Common myeloid progenitor, CD34-positive (primary cell): ENCODE results near the gene GAK.

Experiments used
- CTCF ChIA-PET: fragments of 350-600 bp; sonication (Branson Sonifier 250); formaldehyde crosslinking; loops from one replicate; lab custom pipeline; 2021; ENCODE audit warnings: antibody characterized with exemption; lab: Charles Lee
- POLR2A ChIA-PET: fragments of 350-600 bp; sonication (Branson Sonifier 250); formaldehyde crosslinking; loops from one replicate; lab custom pipeline; 2021; ENCODE audit warnings: antibody characterized with exemption; lab: Charles Lee
- DNase-seq, 3 donors: peaks; one replicate each; pipeline versions ENCODE4 v3.0.0 to v3.0.0-alpha.2; 2013
- H3K27ac ChIP-seq, 2 experiments: 1 replicate in 1 of 2; 2 replicates in 1 of 2; pipeline ENCODE4 v1.7.0; 2013; ENCODE audit warnings: inconsistent platforms in 2 of 2, low read length in 2 of 2, mild to moderate bottlenecking in 2 of 2, low read depth in 1 of 2, moderate library complexity in 1 of 2; ENCODE audit not compliant: severe bottlenecking in 2 of 2, insufficient read depth in 1 of 2, poor library complexity in 1 of 2
- H3K27me3 ChIP-seq, 5 experiments: replicated peaks in 2 of 5; 1 replicate in 3 of 5; 2 replicates in 2 of 5; pipeline versions ENCODE4 v1.6.1 to v1.7.0; 2013; ENCODE audit warnings: low read length in 4 of 5, mild to moderate bottlenecking in 2 of 5, moderate library complexity in 2 of 5, inconsistent platforms in 1 of 5; ENCODE audit not compliant: insufficient read depth in 5 of 5, control insufficient read depth in 4 of 5
- H3K36me3 ChIP-seq, 4 experiments: 1 replicate in 2 of 4; 2 replicates in 2 of 4; pipeline versions ENCODE4 v1.6.1 to v1.7.0; 2013; ENCODE audit warnings: low read length in 3 of 4, control low read depth in 1 of 4, mild to moderate bottlenecking in 1 of 4; ENCODE audit not compliant: control insufficient read depth in 4 of 4, insufficient read depth in 4 of 4
- H3K4me1 ChIP-seq, 4 experiments: 1 replicate in 3 of 4; 2 replicates in 1 of 4; pipeline versions ENCODE4 v1.6.1 to v1.7.1; 2013; ENCODE audit warnings: low read length in 3 of 4, mild to moderate bottlenecking in 3 of 4, control low read depth in 1 of 4, inconsistent platforms in 1 of 4, moderate library complexity in 1 of 4; ENCODE audit not compliant: control insufficient read depth in 4 of 4, insufficient read depth in 4 of 4; ENCODE audit errors: control extremely low read depth in 1 of 4
- H3K4me3 ChIP-seq, 7 experiments: 1 replicate in 4 of 7; 2 replicates in 3 of 7; pipeline versions ENCODE4 v1.5.1 to v1.7.0; 2013; ENCODE audit warnings: mild to moderate bottlenecking in 7 of 7, low read length in 6 of 7, moderate library complexity in 6 of 7, inconsistent platforms in 2 of 7, low read depth in 2 of 7, control low read depth in 1 of 7; ENCODE audit not compliant: insufficient read depth in 4 of 7, control insufficient read depth in 1 of 7; ENCODE audit errors: extremely low read depth in 1 of 7
- H3K9me3 ChIP-seq, 5 experiments: 1 replicate in 4 of 5; 2 replicates in 1 of 5; pipeline versions ENCODE4 v1.6.1 to v1.7.1; 2013; ENCODE audit warnings: low read length in 4 of 5, mild to moderate bottlenecking in 2 of 5, inconsistent platforms in 1 of 5, low read depth in 1 of 5, moderate library complexity in 1 of 5; ENCODE audit not compliant: control insufficient read depth in 4 of 5, insufficient read depth in 2 of 5; ENCODE audit errors: control extremely low read depth in 1 of 5
- WGBS: methylation state at CpG from one replicate; pipeline ENCODE4 v1.1.5; 2013; ENCODE audit not compliant: insufficient coverage; 5-methylcytosine and 5-hydroxymethylcytosine counted together

Gene GAK

DNA sequence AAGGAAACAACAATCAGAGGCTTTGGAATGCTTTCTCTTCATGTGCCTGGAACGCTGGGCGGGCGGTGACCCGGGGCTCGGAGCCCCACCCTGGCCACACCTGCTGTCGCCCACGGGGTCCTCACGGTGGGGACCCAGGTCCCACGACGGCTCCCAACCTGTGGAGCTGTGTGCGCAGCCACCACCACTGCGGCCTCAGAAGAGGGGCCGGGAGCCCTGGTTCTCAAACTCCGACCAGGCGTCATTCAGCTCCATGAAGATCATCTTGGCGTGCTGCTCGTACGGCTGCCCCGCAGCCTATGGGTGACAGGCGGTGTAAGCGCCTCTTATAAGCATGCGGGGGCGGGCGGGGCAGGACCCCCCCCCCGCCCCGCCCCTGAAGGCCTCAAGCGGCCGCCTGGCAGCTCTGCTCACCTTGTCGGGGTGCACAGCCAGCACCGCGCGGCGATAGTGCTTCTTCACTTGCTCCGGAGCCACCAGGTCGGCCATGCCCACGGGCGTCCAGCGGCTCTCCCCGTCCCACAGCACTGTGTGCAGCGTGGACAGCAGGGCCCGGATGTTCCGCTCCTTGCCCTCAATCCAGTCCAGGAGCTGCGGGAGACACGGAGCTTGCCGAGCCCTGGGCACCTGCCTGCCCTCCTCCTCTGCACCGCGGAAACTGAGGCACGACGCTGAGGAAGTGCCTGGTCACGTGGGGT, 82.5 kb downstream of the GAK start:
- DNase-seq, result no peak
- H3K9me3 ChIP-seq, result peaks cover 0 to 1% (median under 1%) of the 10 kb centered on the region in 5 experiments
- 96% methylated on average over 43 of the region's 50 CpGs for WGBS
- no peak overlapping the region for H3K4me3 ChIP-seq
- CTCF ChIA-PET, result no interaction called here
- H3K27me3 ChIP-seq, result no peaks in the 10 kb centered on the region
- no peaks in the 10 kb centered on the region for H3K4me1 ChIP-seq
- no peak overlapping the region for H3K27ac ChIP-seq
- peaks cover 0 to 48% (median 34%) of the 10 kb centered on the region in 4 experiments for H3K36me3 ChIP-seq
- POLR2A ChIA-PET, result no interaction called here

DNA sequence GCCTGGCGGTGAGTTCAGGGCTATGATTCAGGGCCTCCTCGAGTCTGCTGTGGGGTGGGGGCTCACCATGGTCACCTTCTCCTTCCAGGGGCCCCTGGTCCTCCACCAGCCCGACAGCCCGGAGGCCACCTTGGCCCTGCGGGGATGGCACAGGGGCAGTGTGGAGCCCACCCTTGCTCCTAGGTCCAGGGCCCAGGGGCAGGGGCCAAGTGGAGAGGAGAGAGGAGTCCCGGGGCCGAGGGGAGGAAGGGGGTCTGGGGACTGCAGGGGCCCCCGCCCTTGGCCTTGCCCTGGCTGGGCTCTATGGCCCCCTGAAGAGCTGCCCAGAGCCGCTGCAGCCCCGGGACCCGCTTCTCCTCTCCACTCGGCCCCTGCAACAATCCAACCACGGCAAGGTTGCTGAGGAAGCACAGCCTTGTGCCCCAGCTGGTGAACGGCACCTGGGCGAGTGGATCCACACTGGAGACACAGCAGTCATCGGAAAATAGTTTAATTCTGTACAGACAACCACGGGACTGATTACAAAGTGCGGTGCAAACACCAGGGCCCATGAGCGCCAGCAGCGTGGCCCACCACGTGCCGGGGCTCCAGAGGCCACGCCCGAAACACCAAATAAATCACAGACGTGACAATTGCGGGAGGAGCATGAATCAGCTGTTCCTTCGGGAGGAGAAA, 83.2 kb downstream of the GAK start:
- Histone ChIP-seq H3K4me1 (no peaks in the 10 kb centered on the region), H3K4me3 (no peak overlapping the region), H3K27me3 (no peaks in the 10 kb centered on the region), H3K9me3 (peaks cover 0 to 6% (median 4%) of the 10 kb centered on the region in 5 experiments), H3K36me3 (peaks cover 0 to 45% (median 29%) of the 10 kb centered on the region in 4 experiments), H3K27ac (no peak overlapping the region)
- CTCF ChIA-PET, result no interaction called here
- POLR2A ChIA-PET, result no interaction called here
- WGBS, result 73% methylated on average over 26 of the region's 27 CpGs
- no peak for DNase-seq

DNA sequence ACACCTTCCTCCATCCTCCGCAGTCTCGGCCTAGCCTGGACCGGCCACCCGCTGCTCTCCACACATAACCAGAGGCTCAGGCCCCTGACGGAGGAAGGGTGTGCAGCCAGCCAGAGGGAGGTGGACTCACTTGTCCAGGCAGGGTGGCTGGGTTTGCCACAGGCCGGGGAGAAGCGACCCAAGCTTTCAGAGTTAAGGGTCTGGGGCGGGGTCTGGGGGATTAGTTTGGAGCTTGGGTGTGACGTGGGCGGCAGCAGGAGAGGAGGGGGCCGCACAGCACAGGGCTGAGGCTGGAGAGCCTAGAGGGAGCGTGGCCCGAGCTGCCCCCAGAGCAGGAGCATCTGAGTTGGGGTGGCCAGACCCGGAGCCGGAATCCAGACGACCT, 83.8 kb downstream of the GAK start:
- H3K9me3 ChIP-seq, result peaks cover 0 to 7% (median 4%) of the 10 kb centered on the region in 5 experiments
- no peaks in the 10 kb centered on the region for H3K4me1 ChIP-seq
- H3K4me3 ChIP-seq, result no peak overlapping the region
- ChIA-PET POLR2A (no interaction called here), CTCF (no interaction called here)
- DNase-seq, result no peak
- H3K36me3 ChIP-seq, result peaks cover 0 to 45% (median 27%) of the 10 kb centered on the region in 4 experiments
- H3K27me3 ChIP-seq, result no peaks in the 10 kb centered on the region
- H3K27ac ChIP-seq, result no peak overlapping the region
- 75% methylated on average over 14 of the region's 16 CpGs for WGBS

DNA sequence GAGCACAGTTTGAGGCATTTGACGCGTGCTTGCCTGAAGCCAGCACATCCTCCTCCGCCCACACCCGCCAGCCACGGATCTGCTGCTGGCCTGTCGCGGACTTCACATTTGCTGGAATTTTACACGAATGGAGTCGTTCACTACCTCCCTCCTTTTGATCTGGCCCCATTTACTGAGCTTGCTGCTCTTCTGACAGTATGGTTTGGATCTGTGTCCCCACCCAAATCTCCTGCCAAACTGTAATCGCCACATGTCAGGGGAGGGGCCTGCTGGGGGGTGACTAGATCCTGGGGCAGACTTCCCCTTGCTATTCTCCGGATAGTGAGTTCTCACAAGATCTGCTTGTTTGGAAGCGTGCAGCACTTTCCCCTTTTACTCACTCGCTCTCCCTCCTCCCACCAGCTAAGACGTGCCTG, 86.3 kb downstream of the GAK start:
- Histone ChIP-seq H3K27ac (no peak overlapping the region), H3K4me3 (no peak overlapping the region), H3K36me3 (peaks cover 0 to 28% (median 15%) of the 10 kb centered on the region in 4 experiments), H3K9me3 (peaks cover 0 to 8% (median 7%) of the 10 kb centered on the region in 5 experiments), H3K4me1 (no peaks in the 10 kb centered on the region), H3K27me3 (no peaks in the 10 kb centered on the region)
- CTCF ChIA-PET, result interaction anchor here (1.2 to 1.6 kb wide), 2 partner anchors 13 to 14 kb away, joined by 3 read pairs; no protein-coding TSS in a partner anchor
- DNase-seq, result no peak
- POLR2A ChIA-PET, result no interaction called here
- WGBS, result 94% methylated on average over 12 of the region's 14 CpGs

DNA sequence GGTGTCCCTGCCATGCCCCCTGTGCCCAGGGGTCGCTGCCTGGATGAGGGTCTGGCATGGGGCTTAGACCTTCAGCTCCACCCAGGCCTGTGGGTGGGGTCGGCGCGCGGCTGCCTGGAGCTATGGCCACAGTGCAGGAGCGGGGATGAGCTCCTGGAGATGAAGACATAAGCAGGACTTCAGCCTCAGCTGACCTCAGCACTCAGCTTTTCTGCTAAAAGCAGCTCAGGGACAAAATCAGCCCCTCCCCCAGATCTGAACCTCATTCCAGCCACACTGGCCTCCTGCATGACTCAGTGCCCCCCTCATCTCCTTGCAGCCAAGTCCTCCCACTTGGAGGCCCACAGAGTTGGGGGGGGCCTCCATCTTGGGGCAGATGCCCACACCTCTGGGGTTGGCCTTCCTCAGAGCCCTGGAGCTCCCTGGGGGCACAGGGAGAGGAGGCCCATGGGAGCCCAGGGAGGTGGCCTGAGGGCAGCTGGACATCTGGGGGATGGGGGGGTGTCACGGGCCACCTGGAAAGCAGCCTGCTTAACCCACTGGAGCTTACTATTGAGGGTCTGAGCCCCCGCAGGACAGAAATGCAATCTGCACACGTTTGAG, 86.8 kb downstream of the GAK start:
- Histone ChIP-seq H3K4me3 (no peak overlapping the region), H3K27ac (no peak overlapping the region), H3K9me3 (peaks cover 0 to 8% (median 7%) of the 10 kb centered on the region in 5 experiments), H3K27me3 (no peaks in the 10 kb centered on the region), H3K4me1 (no peaks in the 10 kb centered on the region), H3K36me3 (peaks cover 0 to 24% (median 11%) of the 10 kb centered on the region in 4 experiments)
- no peak for DNase-seq
- CTCF ChIA-PET, result interaction anchor here (1.2 to 1.6 kb wide), 3 partner anchors 13 to 14 kb away, joined by 3 read pairs; no protein-coding TSS in a partner anchor
- WGBS, result 97% methylated on average over 9 of the region's 9 CpGs
- POLR2A ChIA-PET, result no interaction called here

DNA sequence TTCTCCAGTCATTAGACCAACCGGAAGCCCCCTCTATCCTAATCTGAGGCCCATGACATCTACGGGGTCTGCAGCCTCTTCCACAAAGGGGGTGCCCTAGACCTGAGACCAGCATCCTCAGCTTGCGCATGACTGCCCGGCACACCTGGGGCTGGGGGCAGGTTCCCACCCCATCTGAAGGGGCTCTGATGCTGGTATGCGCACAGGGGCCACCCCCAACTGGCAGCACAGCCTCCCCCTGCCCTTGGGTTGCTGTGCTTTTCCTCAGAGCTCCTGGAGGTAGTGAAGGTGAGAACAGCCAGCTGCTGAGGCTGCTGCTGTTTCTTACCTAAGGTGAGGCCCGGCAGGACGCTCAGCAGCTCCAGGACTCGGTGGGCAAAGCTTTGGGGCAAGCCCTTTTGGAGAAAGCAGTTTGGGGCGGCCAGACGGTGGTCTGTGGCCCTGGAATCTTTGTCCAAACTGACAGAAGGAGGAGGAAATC, 87.3 kb downstream of the GAK start:
- H3K4me3 ChIP-seq, result no peak overlapping the region
- POLR2A ChIA-PET, result no interaction called here
- no peak for DNase-seq
- CTCF ChIA-PET, result interaction anchor here (1.2 to 1.6 kb wide), 3 partner anchors 14 to 15 kb away, joined by 3 read pairs; no protein-coding TSS in a partner anchor
- no peaks in the 10 kb centered on the region for H3K4me1 ChIP-seq
- no peak overlapping the region for H3K27ac ChIP-seq
- WGBS, result 92% methylated on average over 6 of the region's 10 CpGs
- H3K36me3 ChIP-seq, result peaks cover 0 to 19% (median 8%) of the 10 kb centered on the region in 4 experiments
- peaks cover 1 to 8% (median 7%) of the 10 kb centered on the region in 5 experiments for H3K9me3 ChIP-seq
- H3K27me3 ChIP-seq, result no peaks in the 10 kb centered on the region
